GM19240 (cell line): ENCODE data around the gene TFAP2E.

Experiments
- DNase-seq: peaks from one replicate; pipeline ENCODE4 v3.0.0; 2011; ENCODE audit warnings: low spot score; ENCODE audit not compliant: insufficient read length

The TFAP2E gene

GRCh38 chr1:35594005-35594760 lies 21.1 kb downstream of the TFAP2E start:
- DNase-seq: no peak

GRCh38 chr1:35595684-35596083 lies 22.6 kb downstream of the TFAP2E start:
- DNase-seq: no peak

DNA sequence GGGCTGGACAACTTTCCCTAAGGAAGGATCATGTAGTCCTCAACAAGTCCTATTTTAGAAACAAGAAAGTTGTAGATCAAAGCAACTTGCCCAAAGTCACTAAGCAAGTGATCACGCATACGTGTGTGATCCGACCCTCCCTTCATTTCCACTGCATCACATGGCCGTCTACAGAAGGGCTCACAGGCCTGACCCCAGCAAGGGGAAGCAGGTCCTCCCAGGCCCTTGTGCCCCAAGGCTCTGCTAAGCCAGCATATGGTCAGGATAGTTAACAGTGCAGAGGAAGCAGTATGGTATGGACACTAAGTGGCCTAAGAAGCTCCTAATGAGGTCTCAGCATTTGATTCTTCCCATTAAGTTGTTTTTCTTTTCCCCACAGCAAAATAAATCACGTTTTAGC lies 24.8 kb downstream of the TFAP2E start:
- no peak for DNase-seq

DNA sequence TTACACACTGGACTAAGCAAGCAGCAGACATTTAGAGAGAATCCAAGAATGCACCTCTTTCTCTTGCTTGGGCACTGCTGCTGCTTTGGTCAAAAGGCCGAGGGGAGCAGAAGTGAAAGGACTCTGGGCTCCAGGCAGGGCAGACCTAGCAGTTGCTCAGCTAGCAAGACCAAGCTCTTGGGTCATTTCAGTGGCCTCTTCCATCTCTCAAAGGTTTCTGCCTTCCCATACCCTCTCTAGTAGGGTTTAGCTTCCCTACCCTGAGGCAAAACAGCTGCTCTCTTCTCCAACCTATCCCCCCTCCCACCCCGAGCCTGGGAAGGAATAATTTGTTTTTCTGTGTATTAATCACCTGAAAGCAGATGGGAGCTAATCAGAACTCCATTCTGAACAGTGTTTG lies 25.8 kb downstream of the TFAP2E start:
- no peak for DNase-seq

DNA sequence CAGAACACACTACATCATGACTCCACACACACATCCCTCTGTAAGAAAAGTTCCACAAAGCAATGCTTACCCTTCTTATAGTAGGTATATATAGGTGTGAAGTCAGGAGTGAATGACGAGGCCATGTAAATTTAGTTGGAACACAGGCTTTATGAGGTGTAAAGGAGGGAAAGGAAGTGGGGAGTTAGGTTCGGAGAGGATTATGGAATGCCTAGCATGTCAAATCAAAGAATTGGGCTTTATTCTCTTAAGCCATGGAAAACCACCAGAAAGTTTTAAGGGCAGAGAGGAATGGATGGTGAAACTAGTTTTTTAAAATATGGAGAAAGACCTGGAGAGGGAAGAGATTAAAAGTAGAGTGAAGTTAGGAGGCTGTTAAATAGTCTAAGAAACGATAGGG lies 26.3 kb downstream of the TFAP2E start:
- DNase-seq: no peak

DNA sequence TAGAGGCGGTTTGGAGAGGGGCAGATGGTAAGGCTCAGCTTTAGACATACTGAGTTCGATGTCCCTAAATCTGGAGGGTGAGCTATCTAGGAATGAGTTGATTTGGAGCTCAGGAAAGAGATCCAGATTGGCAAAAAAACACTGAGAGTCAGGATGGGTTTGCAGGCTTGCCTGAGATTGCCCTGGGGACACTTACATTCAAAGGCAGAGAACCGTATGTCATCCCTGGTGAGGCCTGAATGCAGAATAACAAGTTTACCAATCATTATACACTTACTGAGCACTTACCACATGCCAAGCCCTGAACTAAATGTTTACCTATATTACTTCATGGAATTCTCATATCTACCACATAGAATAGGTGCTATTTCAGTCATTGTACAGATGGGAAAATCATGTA lies 27.5 kb downstream of the TFAP2E start:
- no peak for DNase-seq

GRCh38 chr1:35603468-35603867 lies 30.4 kb downstream of the TFAP2E start:
- no peak for DNase-seq

GRCh38 chr1:35603941-35604340 lies 30.8 kb downstream of the TFAP2E start:
- no peak for DNase-seq

- no peak for DNase-seq
These were observed 32.2 kb downstream of the TFAP2E start for GRCh38 chr1:35605071-35605866.

GRCh38 chr1:35605867-35606182 lies 32.7 kb downstream of the TFAP2E start:
- no peak for DNase-seq

DNA sequence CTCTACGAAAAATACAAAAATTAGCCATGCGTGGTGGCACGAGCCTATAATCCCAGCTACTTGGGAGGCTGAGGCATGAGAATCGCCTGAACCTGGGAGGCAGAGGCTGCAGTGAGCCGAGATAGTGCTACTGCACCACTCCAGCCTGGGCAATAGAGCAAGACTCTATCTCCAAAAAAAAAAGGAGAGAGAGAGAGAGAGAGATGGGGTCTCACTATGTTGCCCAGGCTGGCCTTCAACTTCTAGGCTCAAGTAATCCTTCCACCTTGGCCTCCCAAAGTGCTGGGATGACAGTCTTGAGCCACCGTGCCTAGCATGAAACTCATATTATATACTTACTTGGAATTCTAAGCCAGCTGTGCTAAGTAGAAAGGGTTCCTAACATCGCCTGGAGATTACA lies 38.5 kb downstream of the TFAP2E start:
- no peak for DNase-seq

- DNase-seq: no peak
These were observed 42.3 kb downstream of the TFAP2E start for GRCh38 chr1:35615440-35615839.

- no peak for DNase-seq
These were observed 46.4 kb downstream of the TFAP2E start for GRCh38 chr1:35619237-35620121.

- DNase-seq: no peak
These were observed 49.5 kb downstream of the TFAP2E start for GRCh38 chr1:35622510-35623178.

GRCh38 chr1:35623832-35624231 lies 50.7 kb downstream of the TFAP2E start:
- no peak for DNase-seq

GRCh38 chr1:35629051-35629450 lies 55.9 kb downstream of the TFAP2E start:
- no peak for DNase-seq

DNA sequence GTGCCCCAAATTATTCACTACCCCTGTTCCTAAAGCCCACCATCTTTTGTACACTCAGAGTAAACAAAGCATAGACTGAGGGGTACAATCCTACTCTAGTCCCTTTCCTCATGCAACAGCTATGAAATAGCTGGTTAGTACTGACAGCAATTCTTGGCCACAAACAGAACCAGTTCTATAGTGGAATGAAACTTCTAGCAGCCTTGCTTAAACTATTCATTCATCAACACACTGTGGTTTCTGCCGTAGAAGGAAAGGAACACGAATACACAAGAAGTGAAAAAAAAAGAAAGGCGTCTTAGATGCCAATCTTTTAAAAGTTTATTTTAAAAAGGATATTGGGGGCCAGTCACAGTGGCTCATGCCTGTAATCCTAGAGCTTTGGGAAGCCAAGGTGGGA lies 58.3 kb downstream of the TFAP2E start:
- no peak for DNase-seq

DNA sequence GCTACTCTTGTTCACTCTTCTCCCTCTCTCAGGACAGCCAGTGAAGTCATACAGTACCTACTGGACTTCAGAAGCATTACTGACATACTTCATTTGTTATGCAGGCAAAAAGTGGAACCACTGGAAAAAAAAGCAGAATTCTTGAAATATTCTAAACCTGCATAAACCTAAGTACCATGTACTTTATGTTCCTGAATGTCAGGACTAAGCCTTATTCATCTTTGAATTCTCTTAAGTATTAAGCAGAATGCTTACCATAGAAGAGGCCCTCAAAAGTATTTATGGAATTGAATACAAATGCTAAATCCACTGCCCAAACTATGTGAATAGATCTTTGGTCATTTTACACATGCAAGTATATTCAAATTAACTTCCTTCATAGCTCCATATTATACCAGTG lies 60.4 kb downstream of the TFAP2E start:
- DNase-seq: no peak

DNA sequence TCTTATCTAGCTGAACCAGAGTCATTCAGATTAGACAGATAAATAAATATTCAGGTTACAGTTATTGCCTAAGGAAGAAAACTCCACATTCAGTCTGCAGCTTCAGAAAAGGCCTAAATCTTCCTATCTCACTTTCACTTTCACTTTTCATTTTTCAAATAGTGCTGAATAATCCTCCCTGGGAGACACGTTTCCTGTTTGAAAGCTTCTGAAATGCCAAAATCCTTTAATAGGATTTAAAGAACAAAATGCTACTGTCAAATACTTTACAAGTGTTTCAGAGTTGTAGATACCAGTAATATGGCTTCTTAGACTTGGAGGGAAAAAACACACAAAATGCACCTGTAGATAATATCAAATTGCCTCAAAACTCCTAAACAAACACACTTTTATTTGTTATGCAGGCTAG lies 64.3 kb downstream of the TFAP2E start:
- no peak for DNase-seq

DNA sequence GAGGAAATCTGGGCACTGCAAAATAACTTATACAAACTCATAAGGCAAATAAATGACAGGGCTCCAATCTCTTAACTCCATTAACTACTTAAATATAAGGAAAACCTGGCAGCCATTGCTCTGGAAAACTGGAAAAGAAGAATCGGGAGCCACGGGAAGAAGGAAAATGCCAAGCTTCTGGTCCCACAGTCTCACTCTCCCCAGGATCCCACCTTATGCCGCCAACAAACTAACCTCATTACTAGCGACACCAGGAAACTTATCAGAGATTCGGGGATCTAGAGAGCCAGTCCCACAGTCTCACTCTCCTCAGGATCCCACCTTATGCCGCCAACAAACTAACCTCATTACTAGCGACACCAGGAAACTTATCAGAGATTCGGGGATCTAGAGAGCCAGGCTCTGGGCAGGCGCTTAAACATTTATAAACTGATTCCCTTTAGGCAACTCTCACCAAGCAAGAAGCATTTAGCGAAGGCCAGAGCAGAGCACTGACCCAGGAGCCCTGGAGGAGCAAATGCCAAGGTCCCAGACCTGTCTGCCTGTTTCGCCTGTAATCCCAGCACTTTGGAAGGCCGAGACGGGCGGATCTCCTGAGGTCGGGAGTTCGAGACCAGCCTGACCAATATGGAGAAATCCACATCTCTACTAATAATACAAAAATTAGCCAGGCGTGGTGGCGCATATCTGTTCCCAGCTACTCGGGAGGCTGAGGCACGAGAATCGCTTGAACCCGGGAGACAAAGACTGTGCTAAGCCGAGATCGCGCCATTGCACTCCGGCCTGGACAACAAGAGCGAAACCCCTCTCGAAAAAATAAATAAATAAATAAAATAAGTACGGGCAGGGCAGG lies 67.5 kb downstream of the TFAP2E start:
- no peak for DNase-seq
